AG10803 (cell line): ENCODE data around the gene TOMM7.

ENCODE experiments used
- DNase-seq: peaks from one replicate; pipeline ENCODE4 v3.0.0; 2010; ENCODE audit warnings: low read depth
- H3K4me3 ChIP-seq: 2 replicates; pipeline ENCODE4 v1.5.1; 2011; ENCODE audit warnings: mild to moderate bottlenecking, low read length, control low read depth
- TF ChIP-seq, protein P1 (sequence below): conservative IDR thresholded peaks from 2 replicates; pipeline ENCODE4 v1.5.1; 2011; ENCODE audit warnings: mild to moderate bottlenecking, low read length, control low read depth, inconsistent platforms

TOMM7 gene

DNA sequence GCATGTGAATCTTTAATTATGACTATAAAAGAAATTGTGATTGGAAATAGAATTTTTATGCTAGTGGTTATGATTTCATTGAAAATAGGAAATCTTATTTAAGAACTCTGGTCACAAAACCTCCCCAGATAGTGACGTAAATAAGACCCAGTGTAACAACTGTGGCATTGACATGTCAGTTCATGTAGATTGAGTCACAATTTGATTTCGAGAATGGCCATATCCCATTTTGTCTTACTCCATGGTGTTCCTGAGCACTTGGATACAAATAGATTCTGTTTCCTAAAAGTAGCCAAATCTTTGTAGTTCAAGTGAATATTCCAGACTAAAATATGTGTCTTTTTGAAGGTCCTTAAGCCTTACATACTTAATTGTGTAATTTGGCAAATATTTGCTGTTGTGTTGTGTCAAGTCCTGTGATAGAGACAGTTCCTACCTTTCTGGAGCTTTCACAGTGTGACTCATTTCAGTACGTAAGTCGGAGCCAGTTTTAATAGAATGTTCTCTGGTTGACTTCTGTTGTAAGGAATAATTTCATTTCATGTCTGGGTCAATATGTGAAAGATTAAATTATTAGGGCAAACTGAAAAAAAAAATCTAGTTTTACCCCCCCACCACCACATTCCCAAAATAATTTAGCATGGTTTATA lies 37.1 kb upstream of the TOMM7 start:
- H3K4me3 ChIP-seq, result no peak overlapping the region
- peak; percentile 88 for DNase-seq
- TF ChIP-seq, protein P1, sequence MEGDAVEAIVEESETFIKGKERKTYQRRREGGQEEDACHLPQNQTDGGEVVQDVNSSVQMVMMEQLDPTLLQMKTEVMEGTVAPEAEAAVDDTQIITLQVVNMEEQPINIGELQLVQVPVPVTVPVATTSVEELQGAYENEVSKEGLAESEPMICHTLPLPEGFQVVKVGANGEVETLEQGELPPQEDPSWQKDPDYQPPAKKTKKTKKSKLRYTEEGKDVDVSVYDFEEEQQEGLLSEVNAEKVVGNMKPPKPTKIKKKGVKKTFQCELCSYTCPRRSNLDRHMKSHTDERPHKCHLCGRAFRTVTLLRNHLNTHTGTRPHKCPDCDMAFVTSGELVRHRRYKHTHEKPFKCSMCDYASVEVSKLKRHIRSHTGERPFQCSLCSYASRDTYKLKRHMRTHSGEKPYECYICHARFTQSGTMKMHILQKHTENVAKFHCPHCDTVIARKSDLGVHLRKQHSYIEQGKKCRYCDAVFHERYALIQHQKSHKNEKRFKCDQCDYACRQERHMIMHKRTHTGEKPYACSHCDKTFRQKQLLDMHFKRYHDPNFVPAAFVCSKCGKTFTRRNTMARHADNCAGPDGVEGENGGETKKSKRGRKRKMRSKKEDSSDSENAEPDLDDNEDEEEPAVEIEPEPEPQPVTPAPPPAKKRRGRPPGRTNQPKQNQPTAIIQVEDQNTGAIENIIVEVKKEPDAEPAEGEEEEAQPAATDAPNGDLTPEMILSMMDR, result no peak

DNA sequence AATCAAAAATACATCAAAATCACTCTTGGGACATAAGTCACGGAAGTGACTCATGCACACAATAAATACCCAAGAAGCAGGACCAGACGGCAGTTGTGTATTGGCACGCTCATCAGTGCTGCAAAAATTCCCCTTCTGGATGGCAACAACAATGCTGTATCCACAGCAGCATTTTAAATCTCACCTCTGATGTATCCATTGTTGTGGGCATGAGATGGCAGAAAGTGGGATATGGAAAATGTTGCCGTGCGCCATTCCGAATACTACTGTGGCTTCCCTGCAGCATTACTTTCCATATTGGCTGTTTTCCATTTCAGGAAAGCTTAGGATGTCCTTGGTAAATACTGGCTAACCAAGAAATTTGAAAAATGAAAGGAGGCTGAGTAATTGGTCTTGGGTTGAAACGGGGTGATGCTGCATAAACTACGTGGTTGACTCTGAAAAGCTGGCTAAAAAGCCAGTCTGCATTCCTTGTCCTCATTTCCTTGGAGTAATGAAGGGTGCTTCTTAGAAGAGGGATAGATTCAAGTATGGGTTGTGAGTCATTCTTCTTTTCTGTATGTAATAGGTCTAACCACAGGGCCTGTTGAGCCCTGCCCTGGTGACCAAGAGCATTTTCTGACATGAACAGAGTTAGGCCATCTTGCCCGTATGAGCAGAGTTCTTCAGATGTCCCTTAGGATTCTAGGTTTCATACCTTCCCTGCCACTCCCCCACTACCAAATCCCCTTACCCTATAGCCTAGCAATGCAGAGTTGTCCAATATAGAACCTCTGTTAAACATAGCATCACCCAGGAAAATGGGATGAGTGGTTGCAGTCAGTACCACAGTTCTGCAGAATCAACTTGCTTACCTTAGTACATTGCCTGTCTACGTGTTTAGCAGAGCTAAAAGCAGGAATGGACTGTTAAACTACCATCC lies 36.3 kb upstream of the TOMM7 start:
- H3K4me3 ChIP-seq, result no peak overlapping the region
- TF ChIP-seq, protein P1, result no peak
- DNase-seq, result peak; percentile 100

DNA sequence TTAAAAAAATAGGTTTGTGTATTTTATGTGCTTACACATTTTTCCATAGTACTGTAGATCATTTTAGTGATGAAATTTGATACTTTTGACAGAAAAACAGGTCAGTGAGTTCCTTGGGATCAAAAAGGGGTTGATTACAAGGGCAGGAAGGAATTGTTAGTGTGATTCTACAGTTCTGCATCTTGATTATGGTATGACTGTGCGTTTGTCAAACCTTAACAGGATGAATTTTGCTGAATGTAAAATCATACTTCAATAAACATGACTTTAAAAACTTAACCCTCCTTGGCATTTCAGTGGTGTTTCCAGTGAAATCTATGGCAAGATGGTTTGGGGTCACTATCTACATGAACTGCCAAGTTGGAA lies 35.6 kb upstream of the TOMM7 start:
- no peak for DNase-seq
- H3K4me3 ChIP-seq, result no peak overlapping the region
- TF ChIP-seq, protein P1, result no peak

DNA sequence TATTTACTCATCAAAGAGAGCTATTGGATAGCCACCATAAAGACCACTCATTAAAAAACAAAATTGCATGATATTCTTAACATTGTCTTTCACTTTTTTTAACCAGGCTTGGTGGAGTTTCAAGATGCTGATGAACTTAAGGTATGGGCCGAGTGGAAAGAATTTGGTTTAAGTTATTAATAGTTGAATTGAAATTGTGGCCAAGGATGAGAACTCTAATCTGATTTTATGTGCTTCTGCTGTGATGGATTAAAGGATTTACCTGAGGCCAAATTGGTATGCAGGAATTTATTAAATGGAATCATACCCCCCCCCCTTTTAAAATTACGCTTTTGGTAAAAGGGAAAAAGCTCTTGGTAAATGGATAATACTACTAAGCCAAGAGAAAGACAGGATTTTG lies 33.8 kb upstream of the TOMM7 start:
- TF ChIP-seq, protein P1, result no peak
- DNase-seq, result no peak
- H3K4me3 ChIP-seq, result peak overlapping the region; percentile 76

DNA sequence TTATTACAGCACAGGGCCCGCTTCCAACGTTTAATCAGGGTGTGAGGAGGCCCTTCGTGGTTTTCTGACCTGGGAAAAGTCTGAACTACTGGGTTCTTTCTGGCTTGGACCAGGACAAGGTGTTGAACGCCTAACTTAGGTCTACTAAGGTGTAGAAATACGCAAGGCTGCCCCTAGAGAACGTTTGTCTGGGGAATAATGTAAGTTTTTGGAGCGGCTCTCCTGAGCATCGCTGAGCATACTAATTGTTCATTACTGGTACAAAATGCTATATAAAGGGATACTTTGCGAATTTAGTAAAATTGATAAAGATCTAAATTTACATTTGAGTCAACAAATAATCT lies 32.4 kb upstream of the TOMM7 start:
- no peak for DNase-seq
- TF ChIP-seq, protein P1, result no peak
- peak overlapping the region; percentile 76 for H3K4me3 ChIP-seq

DNA sequence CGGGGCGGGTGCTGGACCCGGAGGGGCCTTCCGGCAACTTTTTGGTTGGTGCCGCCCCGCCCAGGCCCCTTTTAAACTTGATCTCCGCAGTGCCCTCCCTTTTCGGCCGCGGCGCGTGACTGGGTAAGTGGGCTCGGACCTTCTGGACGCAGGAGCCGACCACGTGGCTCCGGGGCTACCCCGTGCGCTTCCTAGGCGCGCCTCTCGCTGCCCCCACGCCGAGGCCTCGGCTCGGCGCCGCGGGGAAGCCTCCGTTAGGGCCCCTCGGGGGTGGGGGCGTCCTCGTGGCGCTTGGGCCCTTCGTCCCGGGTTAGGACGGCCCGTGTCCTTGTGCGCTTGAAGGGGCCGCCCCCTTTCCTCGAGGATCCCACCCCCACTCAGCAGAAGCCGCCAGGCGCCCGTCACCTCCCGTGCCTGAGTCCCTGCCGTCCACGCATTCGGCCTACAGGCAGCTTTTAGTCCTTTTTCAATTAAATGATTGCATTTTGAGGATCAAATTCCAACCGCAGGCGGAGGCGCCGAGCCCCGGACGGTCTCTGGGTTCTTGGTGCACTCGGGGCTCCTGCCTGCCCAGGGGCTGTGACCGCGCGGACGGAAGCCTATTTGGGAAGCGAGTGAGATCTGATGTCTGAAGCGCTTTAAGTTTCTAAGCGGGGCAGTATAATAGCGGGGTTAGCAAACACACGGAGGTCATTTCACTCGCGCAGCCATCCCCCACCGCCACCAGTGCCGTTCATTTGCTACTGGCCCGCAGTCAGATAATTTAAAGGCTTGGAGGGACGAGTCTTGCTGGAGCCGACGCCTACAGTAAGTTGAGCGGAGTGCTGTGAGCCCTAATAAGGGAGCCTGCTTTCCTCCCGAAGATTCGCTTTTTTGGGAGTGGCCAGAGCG lies 31.8 kb upstream of the TOMM7 start:
- peak; percentile 93 for DNase-seq
- TF ChIP-seq, protein P1, result peak; percentile 23
- peak overlapping the region; percentile 76 for H3K4me3 ChIP-seq
